ENCODE results near the gene RREB1.

The RREB1 gene

DNA sequence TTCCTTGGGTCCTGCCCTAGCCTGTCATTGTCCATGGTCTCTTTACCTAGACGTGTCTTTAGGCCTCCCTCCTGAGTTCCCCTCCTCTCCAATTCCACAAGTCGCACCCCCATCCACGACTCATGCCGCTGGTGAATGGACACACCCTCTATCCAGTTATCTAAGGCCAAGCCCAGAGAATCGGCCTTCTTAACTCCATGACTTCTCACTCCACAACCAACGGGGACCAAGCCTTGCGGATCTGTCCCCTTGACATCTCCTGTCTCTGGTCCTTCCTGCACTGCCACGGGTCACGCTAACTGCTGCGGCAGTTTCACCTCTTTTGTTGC, 7.0 kb upstream of the RREB1 start:
- DNase-seq = no peak

DNA sequence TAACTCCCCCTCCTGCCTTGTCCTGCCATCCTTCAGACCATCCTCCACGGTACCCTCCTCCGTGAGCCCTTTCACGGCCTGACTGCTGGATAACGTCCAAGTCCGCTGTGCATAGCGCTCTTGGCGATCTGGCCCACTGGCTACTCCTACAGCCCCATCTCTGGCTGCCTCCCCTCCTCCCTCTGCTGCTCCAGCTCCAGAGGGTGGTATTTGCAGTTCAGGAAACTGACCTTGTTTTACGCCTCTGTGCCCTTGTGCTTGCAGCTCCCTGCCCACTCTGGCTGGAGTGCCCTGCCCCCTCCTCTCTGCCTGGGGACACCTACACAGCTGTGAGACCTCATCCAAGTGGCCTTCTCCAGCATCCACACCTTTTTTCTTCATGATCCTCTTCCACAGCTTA, 6.5 kb upstream of the RREB1 start:
- no peak for DNase-seq

DNA sequence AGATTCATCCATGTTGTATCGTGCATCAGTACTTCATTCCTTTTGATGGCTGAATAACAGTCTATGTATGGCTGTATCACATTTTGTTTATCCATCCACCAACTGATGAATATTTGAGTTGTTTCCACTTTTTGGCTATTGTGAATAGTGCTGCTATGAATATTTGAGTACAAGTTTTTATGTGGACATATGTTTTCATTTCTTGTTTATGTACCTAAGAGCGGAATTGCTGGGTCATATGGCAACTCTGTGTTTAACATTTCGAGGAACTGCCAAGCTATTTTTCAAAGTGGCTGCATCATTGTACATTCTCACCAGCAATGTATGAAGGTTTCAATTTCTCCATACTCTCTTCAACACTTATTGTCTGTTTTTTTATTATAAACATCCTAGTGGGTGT, 3.0 kb upstream of the RREB1 start:
- no peak for DNase-seq

DNA sequence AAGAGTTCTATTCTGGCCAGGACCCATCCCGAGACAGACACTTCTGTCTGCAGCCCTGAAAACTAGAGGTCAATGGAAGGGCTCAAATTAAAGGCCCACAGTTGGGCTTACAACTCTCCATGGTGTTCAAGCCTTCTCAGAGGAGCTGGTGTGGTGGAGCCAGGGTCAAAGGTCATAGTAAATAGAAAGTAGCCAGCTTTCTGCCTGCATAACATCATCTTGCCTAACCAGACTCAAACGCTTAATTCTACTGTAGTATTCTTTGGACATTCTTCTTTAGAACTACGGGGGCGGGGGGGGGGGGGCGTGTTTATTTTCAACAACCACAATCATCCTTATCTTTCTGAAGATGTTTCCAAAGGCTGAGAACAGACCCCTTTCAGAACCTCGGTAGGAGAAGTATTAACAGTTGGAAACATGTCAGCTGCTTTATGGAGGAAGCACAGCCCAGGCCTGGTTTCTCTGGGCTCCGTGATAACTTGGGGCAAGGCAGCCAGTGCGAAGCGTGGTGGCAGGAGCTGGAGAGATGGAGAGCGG, 1.5 kb upstream of the RREB1 start:
- peak; percentile 29 for DNase-seq

DNA sequence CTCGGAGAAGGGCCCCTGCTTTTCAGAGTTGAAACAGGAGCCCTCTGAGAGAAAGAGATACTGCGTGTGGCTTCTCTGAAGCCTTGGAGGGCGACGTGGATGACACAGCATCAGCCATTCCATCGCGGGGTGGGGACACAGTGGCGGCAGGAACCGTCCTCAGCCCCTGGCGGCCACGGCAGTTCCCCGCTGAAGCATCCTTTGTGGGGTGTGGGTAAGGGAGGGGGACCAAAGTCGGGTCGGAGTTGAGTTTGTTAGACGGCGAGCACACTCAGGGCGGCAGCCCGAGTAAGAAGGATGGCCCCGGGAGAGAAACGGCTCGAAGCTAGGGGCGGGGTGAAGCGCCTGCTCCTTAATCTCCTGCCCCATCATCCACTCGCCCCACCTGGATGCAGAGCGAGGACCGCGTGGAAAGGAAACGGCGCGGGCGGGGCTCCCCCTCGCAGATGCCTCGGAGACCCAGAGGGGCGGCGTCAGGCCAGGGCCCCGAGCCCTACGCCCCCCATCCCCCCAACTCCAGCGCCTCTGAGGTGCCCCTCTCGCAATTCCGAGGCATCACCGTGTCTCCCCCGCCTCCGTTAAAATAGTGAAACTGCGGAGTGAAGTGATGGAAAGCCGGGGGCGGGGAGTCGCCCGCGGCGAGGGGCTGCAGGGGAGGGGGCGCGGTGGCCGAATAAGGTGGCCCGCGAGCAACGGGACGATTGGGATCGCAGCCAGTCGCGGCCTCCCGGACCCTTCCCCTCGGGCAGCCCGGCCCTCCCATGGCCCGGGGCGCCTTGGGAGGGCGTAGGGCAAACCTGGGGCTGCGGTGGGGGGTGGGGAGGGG, 796 bp upstream of the RREB1 start:
- no peak for DNase-seq

DNA sequence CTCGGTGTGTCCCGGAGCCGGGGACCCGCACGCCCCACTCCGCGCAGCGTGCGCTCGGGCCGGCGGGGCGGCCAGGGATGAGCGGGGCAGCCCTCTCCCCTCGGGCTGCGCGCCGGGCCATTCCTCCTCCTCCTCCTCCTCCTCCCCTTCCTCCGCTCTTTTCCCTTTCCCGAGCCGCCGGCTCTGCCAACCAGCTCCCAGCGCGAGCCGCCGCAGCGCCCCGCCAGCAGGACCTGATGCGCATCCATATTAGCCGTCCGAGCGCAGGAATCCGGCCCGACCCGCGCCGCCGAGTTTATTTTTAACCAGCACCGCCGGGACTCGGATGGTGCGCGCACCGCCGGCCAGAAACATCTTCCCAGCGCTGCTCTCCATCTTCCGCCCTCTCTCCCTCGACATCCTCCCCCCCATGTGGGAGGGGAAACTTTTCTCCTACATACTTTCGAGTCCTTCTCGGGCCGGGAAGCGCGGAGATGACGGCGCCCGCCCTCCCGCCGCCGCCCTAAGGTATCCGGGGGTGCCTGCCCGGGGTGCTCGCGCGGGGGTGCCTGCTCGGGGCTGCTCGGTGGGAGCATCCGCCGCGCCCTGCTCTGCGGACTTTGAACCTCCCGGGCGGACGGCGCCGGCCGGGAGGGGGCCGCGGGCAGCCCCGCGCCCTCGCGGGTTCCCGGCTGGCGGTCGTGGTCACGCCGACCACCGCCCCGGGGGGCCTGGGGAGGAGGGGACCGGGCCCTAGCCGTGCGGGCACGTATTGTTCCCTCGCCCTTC, 619 bp downstream of the RREB1 start:
- peak; percentile 51 for DNase-seq

DNA sequence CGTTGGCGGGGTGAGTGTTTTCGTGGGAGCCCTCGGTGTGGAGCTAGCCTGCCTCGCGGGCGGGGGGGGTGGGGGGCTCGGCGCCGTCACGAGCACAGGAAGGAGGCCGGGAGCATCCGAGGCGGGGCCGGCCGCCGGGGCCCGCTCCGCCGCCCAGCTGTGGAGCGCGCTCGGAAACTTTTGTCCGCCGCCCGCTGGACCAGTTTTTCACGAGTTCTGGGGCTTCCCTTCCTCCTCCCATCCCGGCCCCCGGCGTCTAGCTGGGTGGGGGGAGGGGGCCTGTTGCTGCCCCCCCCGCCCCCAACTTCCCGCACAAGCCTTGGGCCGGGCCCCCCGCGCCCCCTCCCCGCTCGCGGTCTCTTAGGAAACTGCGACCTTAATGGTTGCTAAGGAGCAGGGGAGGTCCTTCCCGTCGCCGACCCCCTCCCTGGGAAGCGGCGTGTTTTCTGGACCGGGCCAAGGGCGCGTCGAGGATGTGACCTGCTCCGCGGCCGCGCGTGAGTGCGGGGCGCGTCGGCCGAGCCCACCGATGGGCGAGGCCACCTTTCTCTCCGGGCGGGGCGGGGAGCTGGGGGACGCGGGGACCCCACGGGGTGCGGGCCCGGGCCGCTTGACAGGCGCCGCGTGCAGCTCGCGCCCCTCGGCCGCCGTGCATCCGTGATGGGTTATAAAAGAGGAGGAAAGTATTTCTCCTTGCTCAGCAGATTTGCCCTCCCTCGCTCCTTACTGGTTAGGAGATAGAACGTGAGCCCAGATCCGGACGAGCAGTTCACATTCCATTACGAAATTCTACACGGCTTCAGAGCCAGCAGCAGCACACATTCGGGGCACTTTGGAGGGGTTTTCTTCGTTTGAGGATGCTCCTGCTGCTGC, 1.4 kb downstream of the RREB1 start:
- peak; percentile 75 for DNase-seq

DNA sequence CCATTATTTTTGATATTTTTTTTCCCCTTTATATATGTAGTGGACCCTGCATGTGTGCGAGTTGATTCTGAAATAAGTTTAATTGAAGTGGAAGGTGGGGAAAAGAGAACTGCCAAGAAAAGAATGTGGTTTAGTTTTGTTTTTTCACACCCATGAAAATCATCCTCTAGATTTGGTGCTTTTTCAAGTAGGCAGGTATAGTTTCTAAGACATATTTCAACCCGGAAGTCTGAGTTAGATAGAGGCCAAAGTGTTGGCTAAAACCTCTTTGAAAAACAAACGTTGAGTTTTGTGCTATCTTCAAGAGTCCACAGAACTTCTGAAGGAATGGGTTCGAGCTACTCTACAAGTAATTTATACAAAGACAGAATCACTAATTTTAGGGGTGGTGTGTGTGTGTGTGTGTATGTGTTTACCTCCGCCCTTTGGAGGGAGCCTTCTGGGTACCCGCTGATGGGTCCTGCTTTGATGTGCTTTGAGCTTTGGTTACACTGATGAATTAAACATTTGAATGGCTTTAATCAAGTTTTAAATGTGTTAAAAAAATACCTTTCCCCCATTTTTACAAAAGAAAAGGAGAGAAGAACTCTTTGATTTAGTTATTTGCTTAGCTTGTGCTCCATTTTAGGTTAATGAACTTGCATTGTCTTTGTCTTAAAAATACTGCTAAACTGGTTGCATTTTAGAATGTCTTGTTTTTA, 2.5 kb downstream of the RREB1 start:
- DNase-seq = no peak

DNA sequence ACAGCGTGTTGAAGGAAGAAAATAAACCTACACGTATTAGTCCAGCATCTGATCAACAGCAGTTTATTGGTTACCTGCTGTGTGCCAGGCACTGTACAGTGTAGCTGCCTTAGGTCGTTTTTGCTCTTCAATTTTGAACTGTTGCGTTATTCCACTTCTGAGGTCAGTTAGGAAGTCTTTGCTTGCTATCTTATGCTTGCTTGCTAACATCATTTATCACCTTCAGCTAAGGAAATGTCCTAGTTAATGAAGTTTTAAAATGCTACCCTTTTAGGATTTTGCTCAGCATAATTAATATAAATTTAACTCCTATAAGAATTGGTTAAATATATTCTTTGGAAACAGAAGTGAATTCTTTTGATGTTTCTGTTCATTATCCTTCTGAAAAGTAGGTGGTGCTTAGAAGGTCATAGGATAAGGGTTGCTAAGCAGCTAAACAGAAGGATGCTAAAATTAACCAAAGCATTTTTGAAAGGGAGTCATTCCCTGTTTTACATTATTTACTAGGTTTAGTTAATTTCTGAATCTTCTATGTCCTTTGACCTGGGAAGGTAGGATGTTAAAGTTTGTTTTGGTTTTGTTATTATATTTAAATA, 3.4 kb downstream of the RREB1 start:
- no peak for DNase-seq

DNA sequence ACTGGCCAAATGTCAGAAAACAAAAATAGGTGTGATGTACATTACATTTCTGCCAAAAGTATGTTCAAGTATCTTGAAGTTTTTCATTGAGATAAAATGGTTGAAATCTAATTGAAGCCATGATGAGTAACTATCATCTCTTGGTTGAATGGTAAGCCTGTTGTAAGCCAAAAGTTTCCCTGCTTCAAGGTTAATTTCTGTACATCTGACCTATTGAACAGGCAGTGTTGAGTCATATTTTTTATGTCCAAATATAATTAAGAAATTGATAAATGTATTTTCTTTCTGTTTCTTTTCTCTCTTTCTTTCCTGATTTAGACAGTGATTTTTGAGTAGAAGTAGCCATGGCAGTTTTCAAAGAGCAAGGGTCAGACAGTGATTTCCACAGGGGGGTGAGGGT, 4.4 kb downstream of the RREB1 start:
- no peak for DNase-seq

DNA sequence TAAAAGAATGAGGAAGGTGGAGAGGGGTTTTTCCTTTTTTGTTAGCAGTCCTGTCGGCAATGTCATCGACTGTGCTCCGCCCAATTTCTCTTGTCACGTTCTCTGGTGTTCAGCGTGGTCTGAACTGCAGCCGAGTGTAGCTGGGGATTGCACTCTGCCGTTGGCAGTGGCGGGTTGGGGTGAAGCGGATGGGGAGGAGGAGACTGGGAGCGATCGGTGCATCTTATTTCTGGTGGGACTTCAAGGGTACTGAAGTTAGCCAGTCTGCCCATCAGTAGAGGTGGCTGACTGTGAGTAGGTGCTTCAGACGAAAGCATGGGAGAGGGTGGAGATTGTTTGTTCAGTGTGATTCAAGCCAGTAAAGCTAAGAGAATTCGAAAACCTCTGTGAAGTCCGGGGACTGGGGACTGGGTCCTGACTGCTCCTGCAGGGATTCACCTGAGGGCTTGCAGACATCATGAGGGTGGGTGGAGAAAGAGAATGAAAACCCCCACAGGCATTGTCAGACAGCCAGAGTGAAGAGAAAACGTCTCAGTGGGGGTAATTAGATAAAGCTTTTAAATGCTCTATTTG, 5.1 kb downstream of the RREB1 start:
- no peak for DNase-seq

DNA sequence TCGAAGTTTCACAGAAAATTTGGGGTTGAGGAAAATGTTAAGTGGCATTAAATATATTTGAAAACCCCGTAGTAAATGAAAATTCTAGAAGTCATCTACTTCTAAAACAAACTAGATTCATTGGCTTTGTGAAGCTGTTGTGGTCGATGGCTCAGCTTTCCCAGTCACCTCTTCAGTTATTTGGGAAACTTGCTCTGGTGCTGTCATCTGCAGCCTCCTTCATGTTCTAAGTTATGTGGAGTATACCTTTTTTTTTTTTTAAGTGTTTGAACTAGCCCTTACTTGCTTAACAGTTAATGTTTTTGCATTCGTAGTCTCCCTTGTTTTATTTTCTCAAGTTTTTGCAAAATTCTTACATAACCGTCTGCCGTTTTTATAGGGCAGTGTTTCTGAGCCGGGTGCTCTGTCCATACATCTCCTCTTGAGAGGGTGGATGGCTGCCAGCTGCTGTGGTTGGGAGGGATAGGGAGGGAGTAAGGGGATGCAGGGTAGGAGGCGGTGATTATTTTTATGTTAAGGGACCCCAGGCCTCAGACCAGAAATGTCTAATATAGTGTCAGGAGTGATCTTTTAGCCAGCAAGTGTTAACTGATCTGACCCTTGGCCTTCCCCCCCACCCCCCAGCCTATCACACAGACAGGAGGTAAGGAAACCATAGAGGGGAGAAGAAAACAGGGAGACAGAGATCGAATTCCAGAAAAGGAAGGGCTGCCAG, 7.1 kb downstream of the RREB1 start:
- no peak for DNase-seq

DNA sequence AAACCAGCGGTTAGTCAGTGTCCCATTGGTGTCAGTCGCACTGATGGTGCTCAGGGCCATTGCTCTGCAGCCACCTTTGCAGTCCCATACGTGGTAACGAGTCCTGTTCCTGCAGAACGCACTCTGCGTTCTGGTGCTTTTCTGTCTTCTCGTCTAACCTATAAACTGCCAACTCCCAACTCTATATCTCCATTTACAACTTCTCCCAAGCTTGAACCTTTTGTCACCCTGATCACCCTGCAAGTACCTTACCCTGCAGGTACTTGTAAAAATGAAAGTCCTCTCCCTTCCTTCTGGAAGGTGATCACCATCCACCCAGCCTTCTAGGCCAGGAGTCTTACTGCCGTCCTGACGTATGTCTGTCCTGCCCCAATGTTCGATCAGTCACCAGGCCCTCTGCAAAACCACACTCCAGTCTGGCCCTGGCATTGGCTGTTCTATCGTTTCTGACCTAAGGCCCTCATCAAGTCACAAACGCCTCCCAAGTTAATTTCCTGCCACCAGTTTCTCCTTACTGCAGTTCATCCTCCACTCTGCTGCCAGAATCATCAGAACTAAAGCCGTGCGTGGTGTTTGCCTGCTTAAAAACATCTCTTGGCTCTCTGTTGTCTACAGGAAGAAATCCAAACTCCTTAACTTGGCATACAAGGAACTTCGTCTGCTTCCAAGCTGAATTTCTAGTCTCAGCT, 7.9 kb downstream of the RREB1 start:
- no peak for DNase-seq

DNA sequence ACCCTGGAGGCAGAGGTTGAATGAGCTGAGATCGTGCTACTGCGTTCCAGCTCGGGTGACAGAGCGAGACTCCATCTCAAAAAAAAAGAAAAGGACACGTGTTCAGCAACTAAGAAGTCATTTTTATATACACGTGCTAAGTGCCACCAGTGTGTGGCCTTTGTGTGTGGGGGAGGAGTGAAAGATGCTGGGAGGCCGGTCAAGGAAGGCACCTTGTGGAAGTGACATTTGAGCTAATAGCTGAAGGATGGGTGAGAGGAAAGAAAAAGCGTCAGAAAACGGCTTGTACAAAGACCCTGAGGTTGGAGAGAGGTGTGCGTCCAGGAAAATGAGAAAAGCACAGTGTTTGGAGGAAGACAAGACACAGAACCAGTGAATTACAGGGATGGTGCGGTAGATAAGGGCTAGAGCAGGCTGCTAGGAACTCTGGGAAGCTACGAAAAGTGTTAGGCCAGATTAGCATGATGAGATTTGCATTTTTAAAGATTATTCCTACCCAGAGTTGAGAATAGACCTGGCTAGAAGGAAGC, 11.6 kb downstream of the RREB1 start:
- DNase-seq = no peak

DNA sequence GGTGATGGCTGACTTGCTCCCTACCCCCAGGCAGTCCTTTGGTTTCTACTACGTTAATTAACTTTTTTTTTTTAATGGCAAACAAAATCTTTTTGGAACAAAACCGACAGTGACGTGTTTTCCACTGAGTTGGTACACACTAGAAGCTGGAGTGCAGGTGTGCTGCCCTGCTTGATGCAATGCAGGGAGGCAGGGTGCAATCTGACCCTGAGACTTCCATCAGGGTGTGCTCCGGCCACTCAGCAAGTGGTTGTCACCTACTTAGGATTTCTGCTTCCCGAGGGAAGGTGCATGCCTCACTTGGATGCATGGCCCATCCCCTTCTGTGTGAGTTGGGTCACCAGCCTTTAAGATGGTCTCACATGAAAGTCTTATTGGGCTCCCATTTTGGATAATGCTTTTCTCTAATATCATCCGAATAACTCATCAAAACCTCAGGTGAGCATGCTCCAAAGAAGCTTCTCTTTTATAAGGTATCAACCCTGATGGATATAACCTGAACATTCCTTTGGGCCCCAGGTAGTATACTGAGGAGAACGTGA, 14.0 kb downstream of the RREB1 start:
- DNase-seq = no peak

DNA sequence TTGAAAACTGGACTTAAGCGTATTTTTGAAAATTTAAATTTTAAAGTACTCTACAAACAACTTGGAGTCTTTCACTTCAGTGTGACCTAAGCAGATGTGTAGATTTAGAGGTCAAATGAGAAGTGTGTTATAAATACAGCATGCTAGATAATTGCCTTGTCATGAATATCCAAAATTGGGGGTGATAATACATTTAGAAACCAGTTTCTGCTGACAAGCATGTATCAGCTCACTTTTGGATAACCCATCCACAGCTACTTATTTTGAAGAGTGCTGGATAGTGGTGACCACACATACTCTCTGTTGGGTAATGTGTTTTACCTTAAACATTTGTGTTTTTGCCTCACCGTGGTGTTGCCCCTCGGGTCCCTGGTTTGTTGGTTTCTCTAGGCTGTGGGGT, 14.9 kb downstream of the RREB1 start:
- no peak for DNase-seq

DNA sequence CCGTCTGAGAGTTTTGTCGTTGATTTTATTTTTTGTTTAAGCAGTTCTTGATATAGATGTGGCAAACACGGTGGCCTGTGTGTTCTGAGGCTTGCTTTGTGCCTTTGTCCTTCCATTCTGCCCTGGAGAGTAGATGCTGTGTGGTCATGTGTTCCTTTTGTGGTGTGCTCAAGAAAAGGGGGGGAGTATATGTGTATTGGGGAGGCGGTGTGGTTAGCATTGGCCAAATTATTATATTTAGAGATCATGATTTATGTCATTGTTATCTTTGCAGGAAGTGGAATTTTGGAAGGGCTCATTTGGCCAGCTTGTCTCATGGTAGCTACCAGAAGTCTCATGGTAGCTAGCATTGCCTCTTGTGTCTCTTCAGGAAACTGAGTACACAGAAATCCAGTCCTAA, 16.4 kb downstream of the RREB1 start:
- DNase-seq = no peak

DNA sequence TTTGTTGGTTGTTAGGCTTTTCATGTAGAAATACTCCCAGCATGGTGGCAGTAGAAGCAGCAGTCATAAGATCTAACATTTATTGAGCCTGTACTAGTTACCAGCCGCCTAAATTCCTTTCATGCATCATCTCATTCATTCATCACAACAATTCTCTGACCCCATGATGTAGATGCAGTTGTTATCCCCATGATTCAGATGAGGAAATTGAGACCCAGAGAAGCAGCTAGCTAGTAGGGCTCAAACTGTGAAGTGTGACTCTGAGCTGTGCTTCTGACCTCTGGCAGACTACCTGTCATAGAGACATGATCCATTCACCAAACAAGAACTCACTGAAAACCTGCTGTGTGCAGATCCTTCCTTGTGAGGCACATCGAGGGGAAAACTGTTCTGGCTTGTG, 16.9 kb downstream of the RREB1 start:
- DNase-seq = no peak

DNA sequence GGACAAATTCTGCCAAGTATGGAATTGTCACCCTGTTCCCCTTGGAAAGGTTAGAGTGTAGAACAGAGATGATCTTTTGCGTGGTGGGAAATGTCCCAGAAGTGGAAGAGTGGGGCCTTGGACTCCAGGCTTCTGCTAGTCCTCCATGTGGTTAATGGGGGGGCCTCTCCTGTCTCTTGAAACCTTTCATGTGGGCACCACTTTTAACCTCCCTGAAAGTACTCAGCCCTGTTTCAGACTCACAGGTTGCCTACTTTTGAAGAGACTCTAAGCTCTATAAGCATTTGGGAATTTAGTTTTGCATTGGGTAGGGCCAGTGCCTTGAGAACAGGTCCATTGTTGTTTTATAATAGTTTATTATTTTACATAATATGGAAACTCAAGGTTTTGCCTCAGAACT, 17.5 kb downstream of the RREB1 start:
- no peak for DNase-seq

DNA sequence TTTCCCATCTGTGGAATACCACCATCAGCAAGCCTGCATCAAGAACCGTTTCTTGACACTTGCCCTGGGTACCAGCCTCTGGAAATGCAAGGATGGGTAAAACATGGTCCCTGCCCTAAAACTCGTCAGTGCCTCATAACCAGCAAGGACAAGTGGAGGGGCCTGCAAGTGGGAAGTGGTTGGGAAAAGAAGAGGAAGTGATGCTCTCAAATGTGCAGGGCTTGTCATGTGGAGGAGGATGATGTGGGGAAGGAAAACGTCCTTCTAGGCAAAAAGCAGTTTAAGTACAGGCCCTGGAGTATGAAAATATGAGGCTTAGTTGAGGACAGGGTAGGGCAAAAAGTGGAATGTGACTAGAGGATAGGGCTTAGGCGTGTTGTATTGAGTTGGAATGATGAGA, 19.0 kb downstream of the RREB1 start:
- DNase-seq = no peak
